Epithelial cell of proximal tubule (primary cell): ENCODE results near the gene GFRA1. TPM values are rescaled to one million over a fixed set of nuclear protein-coding genes. Genes with fewer than 3 reads are reported as not detected.

ENCODE experiments used
- DNase-seq: peaks from one replicate; pipeline ENCODE4 v3.0.0-alpha.2; 2011; ENCODE audit warnings: low read depth
- H3K4me3 ChIP-seq: 2 replicates; pipeline ENCODE4 v1.5.1; 2011; ENCODE audit warnings: low read depth, mild to moderate bottlenecking, low read length
- CTCF ChIP-seq: conservative IDR thresholded peaks from 2 replicates; pipeline ENCODE4 v1.5.1; 2012; ENCODE audit warnings: low read depth, mild to moderate bottlenecking, low read length
- total RNA-seq: library from RNA; depleted of rRNA; stranded (reverse); fragments of >200 nt; gene quantifications from 2 replicates; pipeline ENCODE4 v1.2.3, GENCODE V29; 2015

GFRA1 gene
- total RNA-seq, 1 donor from 2014 or later, result 10.6 TPM

- no peak for TF ChIP-seq CTCF
Measured at GRCh38 chr10:116024271-116024878, 248.6 kb downstream of the GFRA1 start.

GRCh38 chr10:116017405-116017804, 255.6 kb downstream of the GFRA1 start:
- no peak overlapping the region for H3K4me3 ChIP-seq
- no peak for TF ChIP-seq CTCF
- no peak for DNase-seq

More at GRCh38 chr10:116024271-116024878, 248.6 kb downstream of the GFRA1 start:
- no peak for DNase-seq
- no peak overlapping the region for H3K4me3 ChIP-seq

- H3K4me3 ChIP-seq, result no peak overlapping the region
- no peak for DNase-seq
- no peak for TF ChIP-seq CTCF
Measured at GRCh38 chr10:116015583-116016333, 257.2 kb downstream of the GFRA1 start.

GRCh38 chr10:116014871-116015582, 258.0 kb downstream of the GFRA1 start:
- no peak for DNase-seq
- no peak overlapping the region for H3K4me3 ChIP-seq
- TF ChIP-seq CTCF, result no peak

- no peak overlapping the region for H3K4me3 ChIP-seq
- DNase-seq, result no peak
- no peak for TF ChIP-seq CTCF
Measured at GRCh38 chr10:116014326-116014725, 258.7 kb downstream of the GFRA1 start.

GRCh38 chr10:116011929-116012328, 261.1 kb downstream of the GFRA1 start:
- no peak for TF ChIP-seq CTCF
- DNase-seq, result no peak
- no peak overlapping the region for H3K4me3 ChIP-seq
